GM21786 (cell line): ENCODE data around the gene NWD2.
"Not testable (repeated sequence)": the region's sequence is repeated elsewhere in the genome, so short reads cannot be mapped to it uniquely, and the experiment has no call there.

Source experiments
- ATAC-seq: cut with Tn5 transposase; IDR thresholded peaks from one replicate; pipeline ENCODE4 v1.9.1; 2021; ENCODE audit not compliant: unreplicated experiment

NWD2 gene, protein sequence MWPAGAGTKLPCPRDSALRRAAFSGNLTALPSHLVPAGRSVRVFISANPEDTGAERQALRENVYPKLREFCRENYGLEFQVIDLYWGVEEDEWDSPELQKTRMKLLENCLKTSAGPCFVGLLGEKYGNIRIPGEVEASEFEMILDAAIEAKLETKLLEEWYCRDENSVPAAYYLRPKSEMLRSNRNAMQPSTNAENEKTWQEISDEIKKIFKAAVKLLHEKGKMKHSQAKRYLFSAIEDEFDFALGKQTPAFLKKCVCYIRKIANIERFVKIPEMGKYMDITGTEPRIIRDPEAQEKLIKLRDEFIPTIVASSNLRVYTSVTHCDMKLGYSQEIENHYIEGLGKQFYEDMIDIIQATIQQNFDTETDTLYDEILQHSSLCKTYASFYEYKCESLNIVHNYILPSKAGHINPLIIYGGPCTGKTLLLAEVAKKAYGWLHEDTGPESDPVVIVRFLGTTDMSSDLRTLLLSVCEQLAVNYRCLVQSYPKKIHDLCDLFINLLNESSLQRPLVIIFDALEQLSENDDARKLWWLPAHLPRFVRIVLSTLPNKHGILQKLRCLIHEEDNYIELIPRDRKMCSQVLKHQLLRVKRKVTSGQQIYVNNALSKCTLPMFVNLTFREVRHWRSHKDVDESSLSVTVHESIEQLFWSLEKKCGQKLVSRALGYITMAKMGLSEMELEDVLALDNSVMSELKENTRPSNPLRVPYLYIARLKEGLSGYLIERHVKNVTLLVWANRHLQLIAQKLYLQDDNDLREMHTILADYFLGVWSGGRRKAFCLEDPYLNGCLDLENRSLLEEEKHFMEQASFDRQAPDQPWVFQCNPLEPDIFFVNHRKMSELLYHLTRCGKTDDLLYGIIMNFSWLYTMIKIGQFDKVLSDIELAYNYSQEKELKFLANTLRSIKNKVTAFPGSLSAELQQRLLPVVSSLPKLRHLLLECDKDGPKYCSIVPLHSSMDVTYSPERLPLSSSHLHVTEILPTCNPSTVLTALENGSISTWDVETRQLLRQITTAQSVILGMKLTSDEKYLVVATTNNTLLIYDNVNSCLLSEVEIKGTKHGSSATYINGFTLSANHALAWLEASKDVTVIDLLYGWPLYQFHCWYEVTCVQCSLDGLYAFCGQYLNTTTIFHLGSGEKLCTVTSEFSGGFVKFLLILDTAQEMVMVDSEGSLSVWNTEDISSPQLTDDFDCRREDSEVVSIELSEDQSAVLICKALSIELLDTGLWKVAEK (N-terminal part only)

DNA sequence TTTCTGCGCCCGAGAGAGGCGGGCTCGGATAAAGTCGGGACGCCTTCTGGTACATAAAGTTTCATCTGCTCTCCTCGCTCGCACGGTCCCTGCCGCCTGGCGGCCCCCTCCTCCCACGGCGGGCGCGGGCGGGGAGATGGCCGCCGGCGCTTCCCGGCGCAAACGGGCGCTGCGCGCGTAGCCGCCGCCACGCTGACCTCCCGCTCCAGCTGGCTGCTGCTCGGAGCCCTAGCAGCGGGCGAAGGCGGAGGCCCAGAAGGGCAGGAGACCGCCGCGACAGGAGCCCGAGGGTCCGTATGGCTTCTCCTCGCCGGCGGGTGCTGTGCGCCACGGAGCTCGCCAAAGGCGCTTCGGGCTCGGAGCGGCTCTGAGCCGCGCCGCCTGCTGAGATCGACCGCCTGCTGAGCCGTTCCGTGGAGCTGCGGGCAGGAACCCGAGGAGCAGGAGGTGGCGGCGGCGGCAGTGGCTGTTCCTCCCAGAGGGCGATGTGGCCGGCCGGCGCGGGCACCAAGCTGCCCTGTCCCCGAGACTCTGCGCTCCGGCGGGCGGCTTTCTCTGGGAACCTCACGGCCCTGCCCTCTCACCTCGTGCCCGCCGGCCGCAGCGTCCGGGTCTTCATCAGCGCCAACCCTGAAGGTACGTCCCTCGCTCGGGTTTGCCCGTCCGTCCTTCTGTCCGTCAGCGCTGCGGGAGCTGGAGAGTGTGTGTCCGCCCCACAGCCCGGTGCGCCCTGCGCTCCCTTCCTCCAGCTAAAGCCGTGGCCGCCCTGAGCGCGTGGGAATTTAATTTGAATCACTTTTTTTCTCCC is at the start of gene NWD2:
TSS of gene NWD2 (plus strand) at position 161 of the 808 bp plus-strand sequence. CDS start at position 486, 325 bp downstream.
- ATAC-seq = no peak

DNA sequence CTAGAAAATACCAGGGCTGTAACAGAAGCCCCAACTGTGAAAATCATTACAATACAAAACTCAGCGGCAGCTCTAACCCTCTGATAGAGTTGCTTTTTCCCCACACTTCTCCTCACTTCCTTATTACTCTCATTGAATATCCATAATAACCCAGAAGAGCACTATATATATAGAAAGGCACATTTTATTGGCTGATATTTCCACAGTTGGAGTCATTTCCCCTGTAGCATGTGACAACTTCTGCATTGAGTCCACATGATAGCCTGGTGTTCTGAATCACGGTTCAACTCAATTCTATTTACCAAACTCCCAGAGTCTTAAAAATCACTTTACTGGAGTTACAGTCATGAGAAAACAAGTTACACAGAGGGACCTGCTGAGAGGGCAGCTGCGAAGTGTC is 46.6 kb upstream of the NWD2 start:
- ATAC-seq = no peak

DNA sequence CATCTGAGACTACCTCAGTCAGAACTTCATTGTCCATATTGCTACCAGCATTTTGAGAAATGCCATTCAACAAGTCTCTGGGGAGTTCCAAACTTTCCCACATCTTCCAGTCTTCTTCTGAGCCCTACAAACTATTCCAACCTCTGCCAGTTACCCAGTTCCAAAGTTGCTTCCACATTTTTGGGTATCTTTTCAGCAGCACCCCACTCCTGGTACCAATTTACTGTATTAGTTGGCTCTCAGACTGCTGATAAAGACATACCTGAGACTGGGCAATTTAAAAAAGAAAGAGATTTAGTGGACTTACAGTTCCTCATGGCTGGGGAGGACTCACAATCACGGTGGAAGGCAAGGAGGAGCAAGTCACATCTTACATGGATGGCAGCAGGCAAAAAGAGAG is 39.8 kb upstream of the NWD2 start:
- not testable (repeated sequence) for ATAC-seq

DNA sequence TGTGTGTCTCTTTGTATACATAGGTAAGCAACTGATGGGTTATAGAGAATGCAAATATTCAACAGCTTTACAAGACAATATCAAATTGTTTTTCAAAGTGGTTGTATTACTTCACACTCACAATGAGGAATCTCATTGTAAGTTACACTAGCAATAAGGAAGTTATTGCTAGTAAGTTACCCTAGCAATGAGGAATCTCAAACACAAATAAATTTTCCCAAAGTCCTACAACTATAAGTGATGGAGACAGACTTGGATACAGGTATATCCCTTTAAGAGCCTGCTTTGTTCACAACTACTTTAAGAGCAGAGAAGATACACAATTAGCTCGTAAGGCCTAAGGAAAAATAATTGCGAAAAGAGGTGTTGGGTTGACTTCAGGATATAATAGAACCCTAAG is 28.3 kb upstream of the NWD2 start:
- no peak for ATAC-seq

DNA sequence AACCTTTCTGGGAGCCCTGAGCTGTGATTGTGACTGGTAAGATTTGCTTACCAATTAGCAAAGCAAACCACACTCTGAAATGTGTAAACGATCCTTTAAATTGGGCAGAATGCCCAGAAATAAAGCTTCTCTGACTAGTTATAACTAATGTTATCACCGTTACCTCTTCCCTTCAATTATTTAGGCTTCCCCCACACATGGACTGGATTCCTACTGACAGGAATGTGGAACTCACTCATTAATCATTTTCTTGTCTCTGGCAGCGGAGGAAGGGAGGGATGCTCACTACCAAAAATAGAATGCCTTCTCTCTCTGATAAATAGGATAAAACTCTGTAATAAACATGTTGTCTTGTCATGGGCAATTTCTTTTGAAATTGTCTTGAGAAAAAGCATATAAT is 25.3 kb upstream of the NWD2 start:
- no peak for ATAC-seq

DNA sequence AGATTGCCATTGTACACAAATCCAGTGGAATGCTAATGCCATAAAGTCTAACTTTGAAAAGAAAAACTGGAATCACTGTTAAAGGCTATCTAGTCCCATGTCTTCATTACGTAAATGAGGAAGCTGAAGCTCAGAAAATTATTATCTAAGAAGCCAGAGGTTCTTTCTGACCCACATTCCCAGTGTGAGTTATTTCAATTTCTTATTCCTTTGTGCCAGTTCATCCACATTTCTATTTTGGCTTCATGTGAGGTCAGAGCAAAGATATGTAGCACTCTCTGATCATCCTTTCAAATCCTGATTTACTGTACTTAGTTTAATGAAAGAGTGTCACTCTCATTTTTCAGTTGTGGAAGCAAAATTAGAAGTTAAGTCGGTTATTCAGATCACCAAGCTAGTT is 24.6 kb upstream of the NWD2 start:
- ATAC-seq = no peak

DNA sequence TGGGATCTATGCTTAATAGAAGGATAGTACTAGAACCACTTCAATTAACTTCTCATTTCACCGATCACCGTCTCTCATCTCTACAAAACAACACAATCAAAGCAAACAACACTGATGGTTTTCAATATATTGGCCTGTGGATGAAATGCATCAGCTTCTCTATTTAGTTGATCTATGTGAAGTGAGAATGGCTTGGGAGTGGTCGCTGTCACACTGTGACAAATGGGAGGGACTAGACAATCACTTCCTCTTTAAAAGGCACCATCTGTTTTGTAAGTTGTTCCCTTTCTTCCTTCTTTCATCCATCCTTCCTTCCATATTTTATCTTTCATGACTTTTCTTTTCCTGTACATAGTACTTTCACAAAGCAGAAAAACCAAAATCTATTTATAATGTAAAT is 23.9 kb upstream of the NWD2 start:
- no peak for ATAC-seq

DNA sequence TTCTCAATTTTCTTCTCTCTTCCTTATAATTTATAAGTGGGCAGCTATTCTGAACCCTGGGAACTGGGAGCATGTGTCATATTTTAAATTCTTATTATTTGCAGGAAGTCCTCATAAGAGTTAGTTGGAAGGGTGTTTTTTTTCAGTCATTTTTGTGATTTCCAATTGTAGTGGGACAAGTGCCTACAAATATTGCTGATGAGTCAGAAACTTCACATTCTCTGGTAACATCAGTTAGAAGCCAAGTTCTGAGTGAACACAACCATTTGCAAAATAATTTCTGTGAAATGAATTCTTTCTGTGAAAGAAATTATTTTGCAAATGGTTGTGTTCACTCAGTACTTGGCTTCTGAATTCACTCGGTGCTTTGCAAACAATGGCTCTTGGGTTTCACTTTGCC is 20.8 kb upstream of the NWD2 start:
- ATAC-seq = no peak

DNA sequence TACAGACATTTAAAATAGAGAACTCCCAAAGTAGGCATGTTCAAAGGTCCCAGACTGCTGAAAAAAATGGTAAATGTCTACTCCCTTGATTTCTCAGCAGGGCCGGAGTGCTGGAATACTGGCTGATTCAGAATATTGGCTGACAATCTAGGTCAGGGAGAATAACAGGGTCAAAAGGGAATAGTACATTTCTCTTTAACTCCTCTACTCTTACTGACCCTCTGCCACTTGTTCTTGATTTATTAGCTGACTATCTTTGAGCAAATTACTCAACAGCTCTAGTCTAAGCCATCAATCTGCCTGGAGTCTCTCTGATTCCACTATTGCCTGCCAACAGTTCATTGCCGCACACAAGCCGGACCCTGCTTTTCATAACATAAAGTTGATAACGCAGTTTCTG is 19.7 kb upstream of the NWD2 start:
- no peak for ATAC-seq

DNA sequence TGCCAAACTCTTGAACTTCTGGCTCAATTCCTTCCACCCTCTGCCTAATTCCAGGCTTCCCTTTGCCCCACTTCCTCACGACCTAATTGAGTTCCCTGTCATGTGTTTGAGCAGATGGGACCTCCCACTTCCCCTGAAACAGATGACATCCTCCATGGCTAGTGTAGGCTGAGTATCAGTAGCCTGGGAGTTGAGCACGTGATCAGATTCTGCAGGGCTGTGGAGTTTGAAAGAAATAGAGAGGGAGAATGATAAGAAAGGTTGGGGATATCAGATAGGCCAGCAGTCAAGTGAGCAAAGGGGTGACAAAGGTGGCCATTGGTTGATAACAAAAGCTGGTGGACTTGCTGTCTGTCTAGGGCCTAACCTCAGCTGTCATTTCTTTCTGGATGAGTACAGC is 18.8 kb upstream of the NWD2 start:
- ATAC-seq = no peak

DNA sequence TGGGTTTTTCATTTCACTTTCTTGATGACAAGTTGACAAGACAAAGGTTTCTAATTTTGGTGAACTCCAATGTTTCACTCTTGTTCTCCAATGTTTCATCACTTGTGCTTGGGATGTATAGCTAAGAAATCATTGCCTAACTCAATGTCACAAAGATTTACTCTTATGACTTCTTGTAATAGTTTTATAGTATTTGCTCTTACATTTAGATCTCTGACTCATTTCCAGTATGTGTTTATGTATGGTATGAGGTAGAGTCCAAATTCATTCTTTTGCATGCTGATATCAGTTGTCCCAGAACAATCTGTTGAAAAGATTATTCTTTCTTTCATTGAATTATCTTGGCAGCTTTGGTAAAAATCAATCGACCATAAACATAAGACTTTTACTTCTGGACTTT is 12.2 kb upstream of the NWD2 start:
- ATAC-seq = no peak

DNA sequence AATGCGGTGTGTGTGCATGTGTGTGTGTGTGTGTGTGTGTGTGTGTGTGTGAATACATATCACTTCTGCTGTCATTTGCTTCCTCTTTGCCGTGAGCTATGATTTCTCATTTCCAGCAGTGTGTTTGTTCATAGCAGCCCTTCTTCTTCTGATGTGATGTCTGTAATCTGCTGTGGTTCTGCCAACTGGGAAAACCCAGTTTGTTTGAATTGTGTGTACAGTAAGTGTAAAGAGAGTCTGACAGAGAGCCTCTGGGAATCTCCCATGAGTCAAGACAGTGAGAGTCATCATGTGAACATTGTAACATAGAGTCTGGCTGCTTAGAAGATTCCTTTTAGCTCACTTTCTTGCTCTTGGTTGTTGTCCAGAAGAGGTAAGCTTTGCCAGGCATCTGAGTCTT is 8.4 kb upstream of the NWD2 start:
- ATAC-seq = no peak

DNA sequence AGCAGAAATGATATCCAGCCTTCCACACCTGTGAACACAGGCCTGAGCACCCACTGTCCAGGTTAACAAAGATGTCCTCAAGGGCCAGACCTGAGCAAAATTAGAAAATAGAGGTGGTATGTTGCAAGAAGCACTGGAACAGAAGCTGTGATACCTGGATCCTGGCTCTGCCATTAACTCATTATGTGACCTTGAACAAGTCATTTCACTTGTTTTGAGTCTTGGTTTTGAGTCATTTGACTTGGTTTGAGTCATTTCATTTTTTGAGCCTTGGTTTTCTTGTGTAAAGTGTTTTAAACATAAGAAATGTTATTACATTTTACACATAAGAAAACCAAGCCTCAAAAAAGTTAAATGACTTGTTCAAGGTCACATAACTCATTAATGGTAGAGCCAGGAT is 2.9 kb upstream of the NWD2 start:
- ATAC-seq = no peak

DNA sequence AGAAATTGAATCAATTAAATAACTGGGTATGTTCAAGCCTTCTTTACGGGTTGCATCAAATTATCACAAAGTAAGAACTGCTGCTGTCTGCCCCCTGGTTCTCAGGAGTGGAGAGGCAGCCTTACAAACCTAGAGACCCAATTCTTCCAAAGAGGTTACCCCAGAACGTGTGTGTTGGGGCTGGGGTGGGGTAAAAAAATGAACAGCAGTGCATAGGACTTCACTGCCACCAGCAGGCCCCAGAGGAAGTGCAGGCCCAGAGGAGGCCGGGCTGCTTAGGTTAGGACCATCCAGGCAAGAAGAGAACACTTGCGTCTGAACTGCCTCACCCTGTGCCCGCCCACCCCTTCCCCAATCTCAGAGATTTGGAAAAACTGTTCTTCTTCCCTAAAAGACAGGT is 1.5 kb upstream of the NWD2 start:
- ATAC-seq = no peak

DNA sequence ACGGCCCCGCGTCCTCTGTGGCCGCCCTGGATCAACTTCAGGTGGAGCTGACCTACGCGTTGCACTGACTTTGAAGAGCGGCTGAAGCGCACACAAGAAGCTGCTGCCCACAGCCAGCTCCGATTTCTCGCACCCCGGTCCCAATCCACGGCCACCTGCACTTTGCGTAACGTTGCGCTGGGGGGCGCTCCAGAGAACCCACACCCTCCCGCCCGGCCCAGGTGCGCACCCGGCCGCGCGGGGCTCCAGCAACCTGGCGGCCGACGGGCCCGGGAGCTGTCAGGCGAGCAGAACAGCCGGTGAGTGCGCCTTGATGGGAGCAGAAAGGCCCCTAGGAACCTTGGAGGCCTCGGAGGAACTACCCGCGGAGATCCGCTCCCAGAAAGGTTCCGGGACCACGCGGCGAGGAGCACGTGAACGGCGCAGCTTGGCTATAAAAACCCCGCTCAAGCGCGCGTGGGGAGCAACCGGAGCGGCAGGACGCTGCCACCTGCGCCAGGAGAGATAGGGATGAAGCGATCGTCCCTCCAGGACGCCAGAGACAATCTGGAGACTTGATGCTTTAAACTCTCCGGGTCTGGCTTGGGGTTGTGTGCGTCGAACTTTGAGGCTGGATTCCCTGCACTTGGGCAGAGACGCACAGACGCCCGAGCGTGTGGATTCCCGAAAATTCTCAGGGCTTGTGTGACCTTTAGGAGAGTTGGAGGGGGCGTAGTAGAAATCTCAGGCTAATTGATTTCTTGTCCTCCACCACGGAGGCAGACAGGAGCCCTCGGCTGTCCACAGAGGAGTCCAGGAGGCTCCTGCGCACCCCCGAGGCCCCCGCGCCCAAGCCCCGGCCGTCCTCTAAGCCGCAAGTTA is 591 bp upstream of the NWD2 start:
- no peak for ATAC-seq

DNA sequence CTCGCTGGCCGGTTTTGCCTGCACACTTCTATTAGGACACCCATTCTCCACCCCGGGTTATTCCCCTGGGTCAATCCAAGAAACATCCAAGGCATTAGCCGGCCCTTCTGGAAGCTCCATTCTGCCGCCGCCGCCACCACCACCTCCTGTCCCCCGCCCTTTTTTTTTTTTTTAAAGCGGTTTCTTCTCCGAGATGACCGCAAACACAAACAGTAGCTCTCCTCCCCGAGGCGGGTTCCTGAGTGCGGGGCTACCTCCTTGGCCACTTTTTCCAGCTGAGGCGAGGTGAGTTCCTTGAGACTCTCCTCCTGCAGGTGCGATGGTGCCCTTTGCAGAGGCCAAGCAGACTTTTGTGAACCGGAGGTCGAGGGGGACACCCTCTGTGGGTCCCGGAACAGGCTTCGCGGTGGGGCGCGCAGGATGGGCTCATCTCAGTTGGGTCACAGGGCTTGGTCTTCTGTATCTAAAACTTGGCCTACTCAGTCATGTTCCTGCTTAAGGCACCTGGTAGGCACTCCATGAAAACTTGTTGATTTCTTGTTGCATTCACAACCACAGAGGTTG is 930 bp downstream of the NWD2 start:
- no peak for ATAC-seq

DNA sequence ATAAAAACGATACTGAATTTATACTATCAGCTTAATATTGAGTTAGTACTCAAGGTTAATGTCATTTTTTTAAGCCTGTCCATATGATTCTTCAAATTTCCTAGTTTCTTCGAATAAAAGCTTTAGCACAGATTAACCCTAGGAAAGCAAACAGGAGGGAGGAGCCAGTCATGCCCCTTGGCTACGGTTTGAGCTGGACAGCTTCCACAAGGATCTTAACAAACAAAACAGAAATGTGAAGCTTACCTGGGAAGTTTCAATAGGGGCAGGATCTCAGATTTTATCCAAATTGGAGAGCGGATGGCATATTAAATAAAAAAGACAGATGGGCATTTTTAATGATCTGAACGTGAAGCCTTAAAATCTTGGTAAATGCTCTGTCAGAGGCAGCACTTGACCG is 2.3 kb downstream of the NWD2 start:
- ATAC-seq = no peak

DNA sequence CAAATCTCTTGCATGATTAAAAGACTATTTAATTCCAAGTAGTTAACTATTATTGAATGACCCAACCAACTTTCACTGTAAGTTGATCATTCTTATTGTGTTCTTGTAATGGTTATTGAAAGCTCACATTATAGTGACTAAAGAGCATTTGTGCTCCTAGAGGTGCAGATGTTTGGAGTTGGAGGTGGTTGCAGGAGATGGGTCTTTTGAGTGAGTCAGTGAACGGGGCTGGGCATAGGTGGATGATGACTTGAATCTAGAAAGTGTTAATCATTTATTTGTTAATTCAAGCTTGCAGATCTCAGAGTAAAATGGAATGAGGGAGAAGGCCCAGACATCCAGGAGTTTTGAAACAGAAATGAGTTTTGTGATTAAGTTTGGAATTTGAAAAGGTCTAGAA is 13.7 kb downstream of the NWD2 start:
- no peak for ATAC-seq

DNA sequence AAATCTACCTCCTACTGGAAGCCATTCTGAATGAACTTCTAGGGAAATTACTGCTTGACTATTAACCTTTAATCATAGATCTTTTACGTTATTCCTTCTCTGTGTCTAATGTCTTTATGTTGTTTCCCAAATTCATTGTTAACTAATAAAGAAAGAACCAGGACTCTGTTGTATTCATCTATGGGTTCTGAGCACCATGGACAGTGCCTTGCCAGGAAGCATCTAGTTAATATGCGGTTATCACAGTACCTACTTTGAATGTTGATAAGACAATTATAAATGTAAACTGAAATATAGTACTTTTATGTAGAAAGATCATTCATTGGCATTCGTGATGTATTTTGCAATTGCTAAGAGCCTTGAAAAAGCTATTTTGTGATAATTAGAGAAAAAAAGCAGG is 23.8 kb downstream of the NWD2 start:
- no peak for ATAC-seq
